AG04449 (cell line): ENCODE measurements around the gene LRRC15.

Experiments
- CTCF ChIA-PET: fragments of 350-600 bp; formaldehyde crosslinking; extraction: SDS; loops from one replicate; lab custom pipeline; 2021; ENCODE audit warnings: antibody characterized with exemption; lab: Yijun Ruan, JAX
- POLR2A ChIA-PET: fragments of 400-600, 350-600 bp; formaldehyde crosslinking; extraction: SDS; loops from one replicate; lab custom pipeline; 2020; ENCODE audit warnings: antibody characterized with exemption, inconsistent platforms; lab: Yijun Ruan, JAX
- DNase-seq: peaks from one replicate; pipeline ENCODE4 v3.0.0-alpha.2; 2010; ENCODE audit warnings: low read depth, low spot score
- H3K4me3 ChIP-seq: 2 replicates; pipeline ENCODE4 v1.5.1; 2011; ENCODE audit warnings: low read depth, mild to moderate bottlenecking, control low read depth, low read length
- CTCF ChIP-seq: IDR thresholded peaks from one replicate; pipeline ENCODE4 v1.5.1; 2011; ENCODE audit warnings: mild to moderate bottlenecking, moderate library complexity, low read length, control low read depth, inconsistent platforms; ENCODE audit not compliant: insufficient read depth; ENCODE audit errors: missing control alignments

Gene LRRC15

GRCh38 chr3:194396859-194397756 lies 27.6 kb upstream of the LRRC15 start:
- ChIA-PET POLR2A (no interaction called here), CTCF (interaction anchor here (0.8 to 6.2 kb wide), 10 partner anchors 9 to 71 kb away, joined by 3 to 79 read pairs (median 5); no protein-coding TSS in a partner anchor)
- H3K4me3 ChIP-seq, result no peak overlapping the region
- TF ChIP-seq CTCF, result no peak
- DNase-seq, result no peak

GRCh38 chr3:194396539-194396858 lies 27.0 kb upstream of the LRRC15 start:
- CTCF ChIA-PET, result interaction anchor here (1.0 to 6.2 kb wide), 7 partner anchors 7 to 62 kb away, joined by 3 to 79 read pairs (median 20); no protein-coding TSS in a partner anchor
- POLR2A ChIA-PET, result no interaction called here

GRCh38 chr3:194395778-194396538 lies 26.4 kb upstream of the LRRC15 start:
- H3K4me3 ChIP-seq, result no peak overlapping the region
- CTCF ChIA-PET, result interaction anchor here (1.0 to 6.2 kb wide), 6 partner anchors 8 to 61 kb away, joined by 3 to 79 read pairs (median 20); no protein-coding TSS in a partner anchor
- TF ChIP-seq CTCF, result no peak
- no peak for DNase-seq
- POLR2A ChIA-PET, result interaction anchor here (0.6 kb wide), 1 partner anchor 61 kb away, joined by 3 read pairs; no protein-coding TSS in a partner anchor

More at GRCh38 chr3:194396539-194396858, 27.0 kb upstream of the LRRC15 start:
- no peak for TF ChIP-seq CTCF
- H3K4me3 ChIP-seq, result no peak overlapping the region
- DNase-seq, result no peak

- H3K4me3 ChIP-seq, result no peak overlapping the region
- ChIA-PET POLR2A (interaction anchor here (0.6 kb wide), 1 partner anchor 62 kb away, joined by 3 read pairs; no protein-coding TSS in a partner anchor), CTCF (interaction anchor here (0.8 to 6.2 kb wide), 7 partner anchors 8 to 614 kb away, joined by 3 to 79 read pairs (median 20); no protein-coding TSS in a partner anchor)
- DNase-seq, result no peak
- TF ChIP-seq CTCF, result no peak
Observed at GRCh38 chr3:194395212-194395611, 25.7 kb upstream of the LRRC15 start.

- CTCF ChIA-PET, result interaction anchor here (0.9 to 2.1 kb wide), 2 partner anchors 15 to 48 kb away, joined by 3 to 22 read pairs; no protein-coding TSS in a partner anchor
- POLR2A ChIA-PET, result no interaction called here
- DNase-seq, result no peak
- no peak for TF ChIP-seq CTCF
- H3K4me3 ChIP-seq, result no peak overlapping the region
Observed at GRCh38 chr3:194392576-194392975, 23.0 kb upstream of the LRRC15 start.

- no peak for TF ChIP-seq CTCF
- no peak overlapping the region for H3K4me3 ChIP-seq
- no peak for DNase-seq
- ChIA-PET CTCF (interaction anchor here (2.1 kb wide), 1 partner anchor 47 kb away, joined by 22 read pairs; no protein-coding TSS in a partner anchor), POLR2A (no interaction called here)
Observed at GRCh38 chr3:194390835-194391234, 21.3 kb upstream of the LRRC15 start.
